Gastrocnemius medialis (tissue), 4 donors: ENCODE data around the gene TXLNG.

Experiments
- POLR2A ChIP-seq, 2 donors: fragments of 450-650 bp; IDR thresholded peaks; one replicate each; pipeline ENCODE4 v1.6.1; 2017; ENCODE audit warnings: antibody characterized with exemption in 2 of 2, mild to moderate bottlenecking in 2 of 2, moderate library complexity in 2 of 2
- TF ChIP-seq, protein P1 (sequence below), 5 experiments: fragments of 450-650 bp in 3 of 5; fragments of 200-600 bp in 2 of 5; sonication (generic) in 2 of 5; IDR thresholded peaks in 4 of 5; conservative IDR thresholded peaks in 1 of 5; 1 replicate in 4 of 5; 2 replicates in 1 of 5; pipeline ENCODE4 v1.5.1; 2016 to 2019; ENCODE audit warnings: antibody characterized with exemption in 5 of 5, mild to moderate bottlenecking in 3 of 5, moderate library complexity in 3 of 5

DNA sequence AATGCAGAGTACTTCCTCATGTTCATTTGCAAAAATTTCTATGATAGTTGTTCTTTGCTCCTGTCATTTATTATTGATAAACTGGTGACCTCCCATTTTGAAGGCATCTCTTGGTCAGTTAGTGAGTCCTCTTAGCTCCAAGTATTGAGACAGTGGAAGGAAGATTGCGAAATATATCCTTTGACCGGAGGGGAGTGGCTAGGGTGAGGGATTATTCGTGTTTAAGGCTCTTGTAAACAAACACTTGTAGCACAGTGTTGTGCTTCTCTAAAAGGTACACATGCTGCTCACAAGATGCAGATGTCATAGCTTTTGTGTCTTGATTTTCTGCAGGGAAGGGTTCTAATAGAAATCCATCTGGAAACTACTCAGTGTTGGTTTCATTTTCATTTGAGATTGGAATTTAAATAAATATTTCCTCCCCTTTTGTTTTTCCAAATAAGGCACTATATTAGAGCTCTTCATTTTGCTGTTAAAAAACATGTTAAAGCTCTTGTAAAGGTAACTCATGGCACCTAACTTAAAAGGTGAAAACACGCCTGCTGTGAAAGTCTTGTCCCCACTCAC is 21.8 kb downstream of the TXLNG start:
- TF ChIP-seq, protein P1, sequence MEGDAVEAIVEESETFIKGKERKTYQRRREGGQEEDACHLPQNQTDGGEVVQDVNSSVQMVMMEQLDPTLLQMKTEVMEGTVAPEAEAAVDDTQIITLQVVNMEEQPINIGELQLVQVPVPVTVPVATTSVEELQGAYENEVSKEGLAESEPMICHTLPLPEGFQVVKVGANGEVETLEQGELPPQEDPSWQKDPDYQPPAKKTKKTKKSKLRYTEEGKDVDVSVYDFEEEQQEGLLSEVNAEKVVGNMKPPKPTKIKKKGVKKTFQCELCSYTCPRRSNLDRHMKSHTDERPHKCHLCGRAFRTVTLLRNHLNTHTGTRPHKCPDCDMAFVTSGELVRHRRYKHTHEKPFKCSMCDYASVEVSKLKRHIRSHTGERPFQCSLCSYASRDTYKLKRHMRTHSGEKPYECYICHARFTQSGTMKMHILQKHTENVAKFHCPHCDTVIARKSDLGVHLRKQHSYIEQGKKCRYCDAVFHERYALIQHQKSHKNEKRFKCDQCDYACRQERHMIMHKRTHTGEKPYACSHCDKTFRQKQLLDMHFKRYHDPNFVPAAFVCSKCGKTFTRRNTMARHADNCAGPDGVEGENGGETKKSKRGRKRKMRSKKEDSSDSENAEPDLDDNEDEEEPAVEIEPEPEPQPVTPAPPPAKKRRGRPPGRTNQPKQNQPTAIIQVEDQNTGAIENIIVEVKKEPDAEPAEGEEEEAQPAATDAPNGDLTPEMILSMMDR (IDR thresholded peaks at IDR 0.05 in 4 of 5, conservative IDR thresholded peaks at IDR 0.05 in 1 of 5): no peak
- peak in 1 of 2 donors; percentile 23 for TF ChIP-seq POLR2A (IDR thresholded peaks at IDR 0.05)
